Fibroblast of lung (primary cell): Measurements from ENCODE around the gene PSMC5.

Source experiments
- EZH2 ChIP-seq: IDR thresholded peaks from 2 replicates; pipeline ENCODE4 v1.5.1; 2012; ENCODE audit warnings: low read length, control low read depth, mild to moderate bottlenecking; ENCODE audit errors: missing control alignments
- TF ChIP-seq, protein P1 (sequence below), 2 donors: IDR thresholded peaks in 1 of 2; conservative IDR thresholded peaks in 1 of 2; 1 replicate in 1 of 2; 2 replicates in 1 of 2; pipeline ENCODE4 v1.5.1; 2011 to 2012; ENCODE audit warnings: low read length in 2 of 2, control low read depth in 1 of 2, inconsistent platforms in 1 of 2, low read depth in 1 of 2, mild to moderate bottlenecking in 1 of 2

DNA sequence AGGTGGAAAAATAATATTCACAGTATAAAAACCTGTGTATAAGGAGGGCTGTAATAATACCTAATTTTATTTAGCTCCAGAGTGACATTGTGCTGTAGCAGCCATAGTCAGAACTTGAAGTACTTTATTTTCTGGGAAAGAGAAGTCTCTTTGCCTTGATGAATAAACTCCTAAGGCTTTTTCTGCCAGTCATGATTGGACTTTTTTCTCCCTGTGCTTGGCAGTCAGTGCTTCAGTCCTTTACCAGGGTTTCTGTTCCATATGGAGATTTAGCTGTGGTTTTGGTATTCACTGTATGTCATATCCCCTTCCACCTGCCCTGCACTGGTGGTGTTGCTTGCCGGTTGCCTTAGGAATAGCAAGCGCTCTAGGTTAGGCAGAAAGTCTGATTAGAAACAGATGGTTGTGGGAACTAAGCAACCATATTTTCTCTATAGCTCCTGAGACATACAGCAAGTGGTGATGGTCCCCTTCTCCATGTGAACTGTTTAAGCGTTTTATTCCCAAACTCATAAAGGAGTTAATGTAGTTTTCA is 28.6 kb upstream of the PSMC5 start:
- TF ChIP-seq, protein P1, sequence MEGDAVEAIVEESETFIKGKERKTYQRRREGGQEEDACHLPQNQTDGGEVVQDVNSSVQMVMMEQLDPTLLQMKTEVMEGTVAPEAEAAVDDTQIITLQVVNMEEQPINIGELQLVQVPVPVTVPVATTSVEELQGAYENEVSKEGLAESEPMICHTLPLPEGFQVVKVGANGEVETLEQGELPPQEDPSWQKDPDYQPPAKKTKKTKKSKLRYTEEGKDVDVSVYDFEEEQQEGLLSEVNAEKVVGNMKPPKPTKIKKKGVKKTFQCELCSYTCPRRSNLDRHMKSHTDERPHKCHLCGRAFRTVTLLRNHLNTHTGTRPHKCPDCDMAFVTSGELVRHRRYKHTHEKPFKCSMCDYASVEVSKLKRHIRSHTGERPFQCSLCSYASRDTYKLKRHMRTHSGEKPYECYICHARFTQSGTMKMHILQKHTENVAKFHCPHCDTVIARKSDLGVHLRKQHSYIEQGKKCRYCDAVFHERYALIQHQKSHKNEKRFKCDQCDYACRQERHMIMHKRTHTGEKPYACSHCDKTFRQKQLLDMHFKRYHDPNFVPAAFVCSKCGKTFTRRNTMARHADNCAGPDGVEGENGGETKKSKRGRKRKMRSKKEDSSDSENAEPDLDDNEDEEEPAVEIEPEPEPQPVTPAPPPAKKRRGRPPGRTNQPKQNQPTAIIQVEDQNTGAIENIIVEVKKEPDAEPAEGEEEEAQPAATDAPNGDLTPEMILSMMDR (conservative IDR thresholded peaks at IDR 0.05 in 1 of 2, IDR thresholded peaks at IDR 0.05 in 1 of 2; ENCODE audit: low read depth in 1 of 2, low read length in 2 of 2) = no peak
- TF ChIP-seq EZH2 = no peak
